ENCODE results near the gene CFLAR. TPM values are rescaled to one million over a fixed set of nuclear protein-coding genes. Genes with fewer than 3 reads are reported as not detected.

The CFLAR gene
- total RNA-seq, 1 experiment from 2014 or later = 7.6 TPM

DNA sequence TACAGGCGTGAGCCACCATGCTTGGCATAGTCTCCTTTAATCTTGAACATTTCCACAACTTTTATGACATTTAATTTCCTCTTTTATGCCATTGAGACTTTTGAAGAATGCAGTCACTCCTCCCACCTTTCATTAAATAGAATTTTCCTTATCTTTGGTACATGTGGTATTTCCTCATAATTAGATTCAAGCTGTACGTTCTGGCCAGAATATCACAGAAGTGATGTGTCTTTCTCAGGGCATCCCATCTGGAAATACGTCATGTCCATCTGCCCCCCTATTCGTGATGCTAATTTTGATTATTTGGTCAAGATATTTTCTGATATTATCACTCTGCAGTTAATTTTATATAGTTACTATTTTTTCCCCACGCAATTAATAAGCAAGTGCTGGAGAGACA lies 83.9 kb downstream of the CFLAR start:
- no peak overlapping the region for H3K4me3 Mint-ChIP-seq
- H3T11ph ChIP-seq (ENCODE audit: low read length) = no peak overlapping the region

More for the DNA sequence above, 83.9 kb downstream of the CFLAR start:
- H2AFZ ChIP-seq (ENCODE audit: low read length) = no peak overlapping the region
- Mint-ChIP-seq H3K27me3 (ENCODE audit: low read depth) (no peaks in the 10 kb centered on the region), H3K27ac (0 out of 7 replicates have a peak overlapping the region, but pooled peaks of 1 of the 3 experiments have one; percentile 70), H3K4me1 (peaks cover 7 to 8% of the 10 kb centered on the region in 2 experiments; a peak in 3 of 4 replicates), H3K9me3 (no peaks in the 10 kb centered on the region), H3K36me3 (ENCODE audit: insufficient read depth in 1 of 3, low read depth in 3 of 3) (peaks cover 0 to 8% (median 0%) of the 10 kb centered on the region in 3 experiments; a peak in 4 of 7 replicates)
- no peaks in the 10 kb centered on the region for H3K4me1 ChIP-seq (ENCODE audit: insufficient read depth, low read length)
- no peak overlapping the region for H4K5ac ChIP-seq (ENCODE audit: insufficient read length, low read depth, low read length)
- H2BK12ac ChIP-seq (ENCODE audit: insufficient read length, low read depth, low read length) = no peak overlapping the region
- H2BK20ac ChIP-seq (ENCODE audit: low read depth, low read length, poor library complexity, severe bottlenecking) = no peak overlapping the region
- no peak for DNase-seq
- no peak overlapping the region for H3K9ac ChIP-seq (ENCODE audit: extremely low read depth, insufficient read length, low read length)
- no peaks in the 10 kb centered on the region for H3K79me1 ChIP-seq (ENCODE audit: insufficient read depth, low read depth, low read length, poor library complexity, severe bottlenecking)
- TF ChIP-seq, protein P1, sequence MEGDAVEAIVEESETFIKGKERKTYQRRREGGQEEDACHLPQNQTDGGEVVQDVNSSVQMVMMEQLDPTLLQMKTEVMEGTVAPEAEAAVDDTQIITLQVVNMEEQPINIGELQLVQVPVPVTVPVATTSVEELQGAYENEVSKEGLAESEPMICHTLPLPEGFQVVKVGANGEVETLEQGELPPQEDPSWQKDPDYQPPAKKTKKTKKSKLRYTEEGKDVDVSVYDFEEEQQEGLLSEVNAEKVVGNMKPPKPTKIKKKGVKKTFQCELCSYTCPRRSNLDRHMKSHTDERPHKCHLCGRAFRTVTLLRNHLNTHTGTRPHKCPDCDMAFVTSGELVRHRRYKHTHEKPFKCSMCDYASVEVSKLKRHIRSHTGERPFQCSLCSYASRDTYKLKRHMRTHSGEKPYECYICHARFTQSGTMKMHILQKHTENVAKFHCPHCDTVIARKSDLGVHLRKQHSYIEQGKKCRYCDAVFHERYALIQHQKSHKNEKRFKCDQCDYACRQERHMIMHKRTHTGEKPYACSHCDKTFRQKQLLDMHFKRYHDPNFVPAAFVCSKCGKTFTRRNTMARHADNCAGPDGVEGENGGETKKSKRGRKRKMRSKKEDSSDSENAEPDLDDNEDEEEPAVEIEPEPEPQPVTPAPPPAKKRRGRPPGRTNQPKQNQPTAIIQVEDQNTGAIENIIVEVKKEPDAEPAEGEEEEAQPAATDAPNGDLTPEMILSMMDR (conservative IDR thresholded peaks at IDR 0.05) = no peak
- WGBS (ENCODE audit: extremely low coverage, insufficient read length, low lambda C conversion rate) = no CpG with 5 or more reads among the region's 5 CpGs
- no peak overlapping the region for H2AK5ac ChIP-seq (ENCODE audit: insufficient read length, low read length)
- no peak overlapping the region for H2BK5ac ChIP-seq (ENCODE audit: insufficient read length, low read length)
- H4K20me1 ChIP-seq (ENCODE audit: control insufficient read depth, insufficient read depth, insufficient read length) = no peaks in the 10 kb centered on the region
- H3K18ac ChIP-seq (ENCODE audit: insufficient read length, low read depth, low read length) = no peak overlapping the region
- H3K4ac ChIP-seq (ENCODE audit: low read depth, low read length) = no peak overlapping the region
- no peaks in the 10 kb centered on the region for H3K27me3 ChIP-seq (ENCODE audit: insufficient read depth, low read length)
- H2BK15ac ChIP-seq (ENCODE audit: low read depth, low read length) = no peak overlapping the region
- no peak overlapping the region for H3K14ac ChIP-seq (ENCODE audit: insufficient read depth, low read length)
- H2BK120ac ChIP-seq (ENCODE audit: low read depth, low read length, poor library complexity, severe bottlenecking) = no peak overlapping the region
- no peak overlapping the region for H3K27ac ChIP-seq (ENCODE audit: insufficient read length, low read depth, low read length)
- H3K9me3 ChIP-seq (ENCODE audit: control insufficient read depth, low read depth, low read length) = no peaks in the 10 kb centered on the region
- H3K4me2 ChIP-seq (ENCODE audit: insufficient read depth, insufficient read length, low read length) = no peak overlapping the region
- no peak overlapping the region for H3K56ac ChIP-seq (ENCODE audit: insufficient read length, low read depth, low read length)
- H3K23me2 ChIP-seq (ENCODE audit: insufficient read length, low read depth, low read length, poor library complexity, severe bottlenecking) = no peaks in the 10 kb centered on the region
- H3K79me2 ChIP-seq (ENCODE audit: insufficient read depth, low read length) = no peaks in the 10 kb centered on the region
- no peak overlapping the region for H4K91ac ChIP-seq (ENCODE audit: insufficient read length, low read depth, low read length)
- H4K8ac ChIP-seq (replicated peaks; ENCODE audit: insufficient read length, low read depth, low read length) = no peak overlapping the region
- H3K23ac ChIP-seq (ENCODE audit: insufficient read length, low read depth, low read length) = no peak overlapping the region

Measured in H9 (cell line).